SU-DHL-6 (cell line): ENCODE data around the gene HBA1.

Experiments
- H2AFZ ChIP-seq: fragments of 200-600 bp; sonication (generic); 2 replicates; pipeline ENCODE4 v1.6.1; 2014; ENCODE audit warnings: low read depth, mild to moderate bottlenecking, moderate library complexity, mixed read lengths, antibody characterized with exemption, low read length; ENCODE audit not compliant: severe bottlenecking
- H3F3A ChIP-seq: fragments of 200-600 bp; shearing (Covaris generic); 2 replicates; pipeline ENCODE4 v1.6.0; 2016; ENCODE audit warnings: antibody characterized with exemption, mild to moderate bottlenecking; ENCODE audit not compliant: insufficient read depth
- H3K27ac ChIP-seq: fragments of 200-600 bp; sonication (generic); 2 replicates; pipeline ENCODE4 v1.5.1; 2016; ENCODE audit warnings: low read depth, mild to moderate bottlenecking, low read length, moderate library complexity, mixed read lengths
- H3K27me3 ChIP-seq: fragments of 200-600 bp; sonication (generic), shearing (Covaris generic); 2 replicates; pipeline ENCODE4 v1.6.0; 2014; ENCODE audit warnings: mild to moderate bottlenecking, low read length
- H3K36me3 ChIP-seq: fragments of 200-600 bp; sonication (generic); 2 replicates; pipeline ENCODE4 v1.6.1; 2014; ENCODE audit warnings: mild to moderate bottlenecking, low read length, mixed read lengths
- H3K4me2 ChIP-seq: fragments of 300-600, 200-600 bp; shearing (Covaris generic), sonication (generic); 2 replicates; pipeline ENCODE4 v1.6.0; 2014; ENCODE audit warnings: low read length, low read depth, mild to moderate bottlenecking; ENCODE audit not compliant: poor library complexity, severe bottlenecking
- H3K4me3 ChIP-seq: fragments of 200-600 bp; sonication (generic); 2 replicates; pipeline ENCODE4 v1.5.1; 2014; ENCODE audit warnings: antibody characterized with exemption, low read length, mild to moderate bottlenecking, mixed read lengths; ENCODE audit not compliant: insufficient read depth, poor library complexity, severe bottlenecking
- H3K79me2 ChIP-seq: fragments of 200-600 bp; sonication (generic); 2 replicates; pipeline ENCODE4 v1.6.1; 2014; ENCODE audit warnings: mild to moderate bottlenecking, low read length, moderate library complexity; ENCODE audit not compliant: insufficient read depth
- H3K9ac ChIP-seq: fragments of 200-600 bp; sonication (generic); 2 replicates; pipeline ENCODE4 v1.7.0; 2014; ENCODE audit warnings: mild to moderate bottlenecking, low read length
- H3K9me2 ChIP-seq: fragments of 200-600 bp; sonication (generic); replicated peaks from 2 replicates; pipeline ENCODE4 v1.6.1; 2014; ENCODE audit warnings: low read length; ENCODE audit not compliant: insufficient read depth
- H3K9me3 ChIP-seq: fragments of 200-600 bp; sonication (generic); 2 replicates; pipeline ENCODE4 v1.6.1; 2014; ENCODE audit warnings: low read length, mixed read lengths; ENCODE audit not compliant: insufficient read depth
- H4K20me1 ChIP-seq: fragments of 200-600 bp; sonication (generic); 2 replicates; pipeline ENCODE4 v1.6.1; 2014; ENCODE audit warnings: low read depth, mild to moderate bottlenecking, antibody characterized with exemption, low read length, moderate library complexity, mixed read lengths
- EZH2phosphoT487 ChIP-seq: fragments of 200-600 bp; sonication (generic), shearing (Covaris generic); conservative IDR thresholded peaks from 2 replicates; pipeline ENCODE4 v1.6.1; 2018; ENCODE audit warnings: mild to moderate bottlenecking, antibody characterized with exemption, low read length, moderate library complexity, mixed read lengths
- TF ChIP-seq, protein P1 (sequence below): fragments of 200-600 bp; sonication (generic); IDR thresholded peaks from one replicate; pipeline ENCODE4 v1.5.1; 2017; ENCODE audit warnings: antibody characterized with exemption, mild to moderate bottlenecking, low read length, moderate library complexity; ENCODE audit not compliant: insufficient read depth, poor library complexity, severe bottlenecking

The HBA1 gene

DNA sequence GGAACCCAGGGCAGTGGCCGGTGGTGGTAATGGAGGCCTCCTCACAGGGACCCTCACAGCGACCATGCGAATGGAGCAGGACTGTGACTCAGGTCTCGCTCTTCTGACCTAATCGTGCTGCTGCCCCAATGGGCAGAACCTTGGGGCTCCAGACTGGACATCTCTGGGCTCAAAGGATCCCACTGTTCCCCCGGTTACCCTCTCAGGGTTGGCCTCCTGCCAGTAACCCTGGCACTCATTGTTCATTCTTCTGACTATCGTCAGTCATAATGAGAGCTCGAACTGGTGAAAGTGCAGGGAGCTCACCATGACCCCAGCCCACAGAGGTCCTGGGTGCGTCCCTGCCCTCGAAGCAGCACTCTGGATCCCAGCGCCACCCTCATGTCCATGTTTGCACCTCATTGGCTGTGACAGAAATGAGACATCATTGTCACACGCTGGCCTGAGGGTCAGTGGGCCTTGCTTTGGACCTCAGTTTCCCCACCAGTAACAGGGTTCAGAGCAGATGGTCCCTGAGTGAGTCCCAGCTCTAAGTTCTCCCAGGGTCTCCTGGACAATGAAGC is 34.0 kb upstream of the HBA1 start:
- Histone ChIP-seq H3F3A (peaks cover 10% of the 10 kb centered on the region), H2AFZ (no peak overlapping the region), H3K36me3 (no peaks in the 10 kb centered on the region), H3K27me3 (no peaks in the 10 kb centered on the region), H4K20me1 (no peaks in the 10 kb centered on the region), H3K9ac (no peak overlapping the region), H3K9me3 (no peaks in the 10 kb centered on the region), H3K79me2 (peaks cover 6% of the 10 kb centered on the region), H3K4me2 (no peak overlapping the region), H3K9me2 (no peaks in the 10 kb centered on the region), H3K27ac (no peak overlapping the region), H3K4me3 (no peak overlapping the region)
- TF ChIP-seq EZH2phosphoT487, result no peak
- TF ChIP-seq, protein P1, sequence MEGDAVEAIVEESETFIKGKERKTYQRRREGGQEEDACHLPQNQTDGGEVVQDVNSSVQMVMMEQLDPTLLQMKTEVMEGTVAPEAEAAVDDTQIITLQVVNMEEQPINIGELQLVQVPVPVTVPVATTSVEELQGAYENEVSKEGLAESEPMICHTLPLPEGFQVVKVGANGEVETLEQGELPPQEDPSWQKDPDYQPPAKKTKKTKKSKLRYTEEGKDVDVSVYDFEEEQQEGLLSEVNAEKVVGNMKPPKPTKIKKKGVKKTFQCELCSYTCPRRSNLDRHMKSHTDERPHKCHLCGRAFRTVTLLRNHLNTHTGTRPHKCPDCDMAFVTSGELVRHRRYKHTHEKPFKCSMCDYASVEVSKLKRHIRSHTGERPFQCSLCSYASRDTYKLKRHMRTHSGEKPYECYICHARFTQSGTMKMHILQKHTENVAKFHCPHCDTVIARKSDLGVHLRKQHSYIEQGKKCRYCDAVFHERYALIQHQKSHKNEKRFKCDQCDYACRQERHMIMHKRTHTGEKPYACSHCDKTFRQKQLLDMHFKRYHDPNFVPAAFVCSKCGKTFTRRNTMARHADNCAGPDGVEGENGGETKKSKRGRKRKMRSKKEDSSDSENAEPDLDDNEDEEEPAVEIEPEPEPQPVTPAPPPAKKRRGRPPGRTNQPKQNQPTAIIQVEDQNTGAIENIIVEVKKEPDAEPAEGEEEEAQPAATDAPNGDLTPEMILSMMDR, result no peak

DNA sequence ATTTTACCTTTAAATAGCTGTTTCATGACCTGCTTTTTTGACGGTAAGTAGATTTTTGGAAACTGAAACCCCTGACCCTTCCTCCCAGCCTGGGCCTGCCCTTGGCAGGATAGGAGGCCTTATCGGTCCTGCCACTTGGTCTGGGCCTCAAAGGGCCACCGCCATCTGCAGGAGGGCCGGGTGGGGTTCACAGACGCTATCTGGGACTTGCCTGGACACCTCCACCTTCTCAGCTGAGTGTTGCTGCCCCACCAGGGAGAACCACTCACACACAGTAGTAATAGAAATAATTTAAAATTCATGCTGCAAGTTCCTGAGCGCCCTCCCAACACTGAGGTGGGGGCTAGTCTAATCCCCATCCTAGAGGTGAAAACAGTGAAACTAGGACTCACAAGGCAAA is 33.4 kb upstream of the HBA1 start:
- no peaks in the 10 kb centered on the region for H3K27me3 ChIP-seq
- peaks cover under 1% of the 10 kb centered on the region for H3K79me2 ChIP-seq
- H2AFZ ChIP-seq, result no peak overlapping the region
- no peaks in the 10 kb centered on the region for H3K9me3 ChIP-seq
- no peak overlapping the region for H3K9ac ChIP-seq
- TF ChIP-seq, protein P1, result no peak
- peaks cover 10% of the 10 kb centered on the region for H3F3A ChIP-seq
- no peaks in the 10 kb centered on the region for H4K20me1 ChIP-seq
- H3K9me2 ChIP-seq, result no peaks in the 10 kb centered on the region
- no peak overlapping the region for H3K4me2 ChIP-seq
- H3K27ac ChIP-seq, result no peak overlapping the region
- H3K4me3 ChIP-seq, result no peak overlapping the region
- H3K36me3 ChIP-seq, result no peaks in the 10 kb centered on the region

DNA sequence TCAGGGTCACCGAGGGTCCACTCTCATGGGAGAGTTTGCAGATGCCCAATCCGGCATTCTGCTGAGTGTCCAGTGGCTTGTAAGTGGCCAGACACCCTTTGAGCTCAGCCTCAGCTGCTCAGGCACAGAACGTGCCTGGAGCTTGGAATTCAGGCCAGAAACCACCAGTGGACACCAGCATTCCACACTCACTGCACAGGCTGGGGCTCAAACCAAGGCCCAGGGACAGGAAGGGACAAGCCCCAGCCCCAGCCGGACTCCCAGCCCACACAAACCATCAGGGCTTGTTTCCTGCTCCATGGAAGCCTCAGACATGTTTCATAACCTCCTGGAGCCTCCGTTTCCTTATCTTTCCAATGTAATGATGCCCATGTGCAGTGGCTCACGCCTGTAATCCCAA is 33.0 kb upstream of the HBA1 start:
- Histone ChIP-seq H3F3A (peaks cover 10% of the 10 kb centered on the region), H3K4me3 (no peak overlapping the region), H3K4me2 (no peak overlapping the region), H3K27ac (no peak overlapping the region), H3K79me2 (no peaks in the 10 kb centered on the region), H2AFZ (no peak overlapping the region), H3K9ac (no peak overlapping the region), H3K27me3 (no peaks in the 10 kb centered on the region), H3K9me3 (no peaks in the 10 kb centered on the region), H4K20me1 (no peaks in the 10 kb centered on the region), H3K9me2 (no peaks in the 10 kb centered on the region), H3K36me3 (no peaks in the 10 kb centered on the region)
- no peak for TF ChIP-seq EZH2phosphoT487
- TF ChIP-seq, protein P1, result no peak
